Measurements from ENCODE around the gene ZC3H4.

Gene ZC3H4

DNA sequence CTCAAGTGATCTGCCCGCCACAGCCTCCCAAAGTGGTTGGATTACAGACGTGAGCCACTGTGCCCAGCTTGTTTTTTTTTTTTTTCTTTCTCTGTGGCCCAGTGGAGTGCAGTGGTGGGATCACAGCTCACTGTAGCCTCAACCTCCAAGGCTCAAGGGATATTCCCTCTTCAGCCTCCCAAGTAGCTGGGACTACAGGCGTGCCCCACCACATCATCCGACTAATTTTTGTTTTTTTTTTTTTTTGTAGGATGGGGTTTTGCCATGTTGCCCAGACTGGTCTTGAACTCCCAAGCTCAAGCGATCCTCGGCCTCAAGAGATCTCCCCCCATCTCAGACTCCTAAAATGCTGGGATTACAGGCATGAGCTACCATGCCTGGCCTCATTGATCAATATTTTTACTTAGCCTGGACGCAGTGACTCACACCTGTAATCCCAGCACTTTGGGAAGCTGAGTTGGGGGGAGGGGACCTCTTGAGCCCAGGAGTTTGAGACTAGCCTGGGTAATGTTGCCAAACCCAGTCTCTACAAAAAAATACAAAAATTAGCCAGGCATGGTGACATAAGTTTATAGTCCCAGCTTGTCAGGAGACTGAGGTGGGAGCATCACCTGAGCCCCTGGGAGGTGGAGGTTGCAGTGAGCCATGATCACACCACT lies 18.7 kb upstream of the ZC3H4 start:
- DNase-seq, result no peak

DNA sequence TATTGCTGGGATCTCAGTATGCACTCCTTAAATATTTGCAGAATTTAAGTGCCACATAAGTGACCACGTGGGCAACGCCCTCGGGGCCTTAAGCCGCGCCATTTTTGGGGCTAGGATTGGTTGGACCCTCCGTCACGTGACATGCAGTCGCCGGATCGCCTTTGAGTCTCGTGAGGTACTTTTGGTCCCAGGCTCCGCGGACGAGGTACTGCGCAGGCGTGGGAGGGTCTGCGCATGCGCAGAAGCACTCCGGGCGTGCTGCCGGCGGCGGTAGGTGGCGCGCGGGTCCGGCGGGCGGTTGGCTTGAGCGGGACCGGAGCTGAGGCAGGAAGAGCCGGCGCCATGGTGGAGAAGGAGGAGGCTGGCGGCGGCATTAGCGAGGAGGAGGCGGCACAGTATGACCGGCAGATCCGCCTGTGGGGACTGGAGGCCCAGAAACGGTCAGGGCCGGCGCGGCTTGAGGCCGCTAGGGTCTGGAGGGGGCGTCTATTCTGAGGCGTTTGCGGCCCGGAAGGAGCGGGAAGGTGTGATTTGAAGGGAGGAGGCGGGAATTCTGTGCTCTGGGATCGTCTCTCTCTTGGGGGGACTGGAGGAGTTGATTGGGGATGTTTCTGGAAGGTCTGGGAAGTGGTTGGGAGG lies 17.1 kb upstream of the ZC3H4 start, which contains the start of gene SAE1:
Gene SAE1 (plus strand): TSS at position 247 of the 639 bp plus-strand sequence. CDS start 96 bp downstream, at position 343.
- DNase-seq, result peak; percentile 86

DNA sequence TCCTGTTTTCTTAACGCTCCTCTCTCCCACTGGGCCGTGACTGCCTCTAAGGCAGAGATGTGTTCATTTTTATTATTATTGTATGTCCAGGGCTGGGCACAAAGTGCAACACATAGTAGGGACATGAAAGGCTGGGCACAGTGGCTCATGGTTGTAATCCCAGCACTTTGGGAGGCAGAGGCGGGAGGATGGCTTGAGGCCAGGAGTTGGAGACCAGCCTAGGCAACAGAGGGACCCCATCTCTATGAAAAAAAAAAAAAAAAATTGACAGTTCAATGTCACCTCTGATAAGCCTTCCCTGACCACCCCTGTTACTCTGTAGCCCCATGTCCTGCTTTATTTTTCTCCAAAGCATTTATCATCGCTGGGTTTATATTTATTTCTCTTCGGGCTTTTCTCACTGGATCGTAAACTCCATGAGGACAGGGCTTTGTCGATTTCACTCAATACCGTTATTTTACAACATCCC lies 16.6 kb upstream of the ZC3H4 start:
- DNase-seq, result no peak

DNA sequence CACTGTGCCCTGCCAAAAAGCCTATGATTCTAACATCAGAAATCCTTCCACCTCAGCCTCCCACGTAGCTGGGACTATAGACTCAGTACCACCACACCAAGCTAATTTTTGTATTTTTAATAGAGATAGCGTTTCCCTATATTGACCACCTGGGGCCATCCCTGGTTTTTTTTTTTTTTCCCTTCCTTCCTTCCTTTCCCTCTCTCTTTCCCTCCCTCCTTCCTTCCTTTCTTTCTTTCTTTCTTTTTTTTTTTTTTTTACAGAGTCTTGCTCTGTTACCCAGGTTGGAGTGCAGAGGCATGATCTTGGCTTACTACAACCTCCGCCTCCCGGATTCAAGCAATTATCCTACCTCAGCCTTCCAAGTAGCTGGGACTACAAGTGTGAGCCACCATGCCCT lies 16.0 kb upstream of the ZC3H4 start:
- no peak for DNase-seq

GRCh38 chr19:47125669-47125938 lies 12.0 kb upstream of the ZC3H4 start:
- no peak for DNase-seq

GRCh38 chr19:47124937-47125668 lies 11.5 kb upstream of the ZC3H4 start:
- no peak for DNase-seq

DNA sequence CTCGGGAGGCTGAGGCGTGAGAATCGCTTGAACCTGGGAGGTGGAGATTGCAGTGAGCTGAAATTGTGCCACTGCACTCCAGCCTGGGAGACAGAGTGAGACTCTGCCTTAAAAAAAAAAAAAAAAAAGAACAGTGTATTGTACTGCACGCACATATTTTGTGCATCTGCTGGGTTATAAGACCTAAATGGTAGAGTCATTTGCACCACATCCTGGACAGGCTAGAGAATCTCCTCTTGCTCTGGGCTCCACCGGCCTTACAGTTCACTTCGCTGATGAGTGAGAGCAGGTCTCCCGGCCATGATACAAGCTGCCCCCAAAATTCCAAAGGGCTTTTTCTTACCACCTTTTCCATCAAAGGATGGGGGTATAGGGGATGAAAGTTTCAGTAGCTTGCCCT lies 9.8 kb upstream of the ZC3H4 start:
- no peak for DNase-seq

- no peak for DNase-seq
Observed at GRCh38 chr19:47122359-47123335, 9.1 kb upstream of the ZC3H4 start.

- DNase-seq, result no peak
Observed at GRCh38 chr19:47120470-47121067, 7.0 kb upstream of the ZC3H4 start.

- DNase-seq, result no peak
Observed at GRCh38 chr19:47113850-47114651, 475 bp upstream of the ZC3H4 start.

- DNase-seq, result peak; percentile 84
Observed at GRCh38 chr19:47112166-47112996, 1.2 kb downstream of the ZC3H4 start.

- no peak for DNase-seq
Observed at GRCh38 chr19:47111682-47112165, 1.9 kb downstream of the ZC3H4 start.

GRCh38 chr19:47111006-47111621 lies 2.5 kb downstream of the ZC3H4 start:
- DNase-seq, result peak; percentile 45

DNA sequence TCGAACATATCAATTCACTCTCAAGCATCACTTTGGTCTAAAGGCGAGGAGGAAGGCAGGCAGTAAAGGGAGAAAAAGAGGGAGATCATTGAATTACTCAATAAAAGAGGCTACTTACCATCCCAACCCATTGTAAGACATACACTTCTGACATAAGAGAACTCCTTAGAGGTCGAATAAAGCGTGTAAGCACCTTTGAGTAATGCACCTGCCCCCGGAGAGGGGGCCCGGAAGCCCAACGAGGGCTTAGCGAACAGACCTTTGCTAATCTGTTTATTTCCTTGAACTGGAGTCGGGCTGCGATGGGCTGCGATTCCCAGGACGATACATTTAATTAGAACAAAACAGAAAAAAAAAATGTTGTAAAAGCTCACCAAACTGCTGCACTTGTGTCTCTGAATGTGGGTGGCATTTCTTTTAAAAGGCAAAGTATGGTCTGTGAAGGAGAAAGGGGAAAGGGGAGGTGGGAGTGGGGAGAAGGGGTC lies 3.0 kb downstream of the ZC3H4 start:
- DNase-seq, result peak; percentile 49

GRCh38 chr19:47109541-47110375 lies 3.8 kb downstream of the ZC3H4 start:
- DNase-seq, result peak; percentile 43

DNA sequence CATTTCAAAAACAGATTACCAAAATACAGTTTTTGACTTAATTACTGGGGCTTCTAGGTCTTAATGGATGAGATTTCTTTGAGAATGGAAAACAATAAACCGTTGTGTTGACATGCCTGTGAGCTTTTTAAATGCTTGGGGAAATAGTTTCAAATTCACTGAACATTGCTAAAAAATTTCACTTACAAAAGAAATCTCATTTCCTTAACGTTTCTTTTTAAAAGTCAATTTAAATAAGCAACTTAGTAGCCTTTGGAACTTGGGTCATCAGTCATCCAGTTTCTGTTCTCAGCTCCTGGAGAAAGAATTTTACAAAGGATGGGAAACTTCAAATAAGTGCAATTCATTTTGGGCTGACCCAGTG lies 4.4 kb downstream of the ZC3H4 start:
- no peak for DNase-seq

DNA sequence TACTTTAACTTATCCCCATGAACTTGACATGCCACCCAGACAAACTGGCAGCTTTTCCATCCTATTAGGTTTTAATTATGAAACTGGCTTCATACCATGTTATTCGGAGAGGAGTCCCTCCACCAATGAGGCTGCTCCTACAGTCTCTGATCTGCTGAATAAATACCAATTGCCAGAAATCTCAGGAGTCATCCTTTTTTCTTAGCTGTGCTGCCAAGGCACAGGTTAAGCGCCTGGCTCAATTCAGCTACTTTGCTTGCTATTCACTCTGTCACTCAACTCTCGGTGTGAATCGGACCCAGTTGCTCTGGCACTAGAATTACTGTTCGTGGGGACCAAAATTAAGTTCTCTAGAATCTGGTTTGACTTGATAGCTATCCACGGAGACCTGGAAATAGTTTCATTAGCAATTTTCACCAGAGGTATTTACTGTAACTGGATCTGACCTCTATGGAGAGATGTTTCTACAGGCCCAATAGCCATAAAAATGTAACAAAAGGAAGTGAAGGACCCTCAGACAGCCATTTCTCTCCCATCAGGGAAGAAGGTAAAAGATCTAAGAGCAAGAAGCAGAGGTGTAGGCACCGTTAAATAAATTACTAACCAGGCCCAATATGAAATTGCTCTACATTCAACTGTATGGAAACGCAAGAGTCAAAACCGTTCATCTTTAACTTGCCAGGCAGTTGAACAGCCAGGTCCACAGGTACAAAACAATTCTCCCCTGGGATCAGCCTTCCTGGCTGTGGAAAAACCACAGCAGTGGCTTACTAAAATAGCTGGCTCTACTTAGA lies 5.4 kb downstream of the ZC3H4 start:
- no peak for DNase-seq
